IPS-20b (cell line): ENCODE measurements around the gene DENND5B.

Source experiments
- H3K27ac ChIP-seq: one replicate; pipeline ENCODE4 v1.5.1; 2013; ENCODE audit warnings: low read length
- H3K27me3 ChIP-seq: 2 replicates; pipeline ENCODE4 v1.6.1; 2013; ENCODE audit warnings: mild to moderate bottlenecking, low read length, inconsistent platforms; ENCODE audit not compliant: insufficient read depth
- H3K36me3 ChIP-seq: 2 replicates; pipeline ENCODE4 v1.6.1; 2013; ENCODE audit warnings: low read depth, mild to moderate bottlenecking, inconsistent platforms, low read length, moderate library complexity; ENCODE audit not compliant: insufficient read depth
- H3K4me1 ChIP-seq: 2 replicates; pipeline ENCODE4 v1.6.1; 2013; ENCODE audit warnings: mild to moderate bottlenecking, control low read depth, inconsistent platforms, low read length, moderate library complexity; ENCODE audit not compliant: insufficient read depth
- H3K4me3 ChIP-seq: 2 replicates; pipeline ENCODE4 v1.5.1; 2013; ENCODE audit warnings: mild to moderate bottlenecking, low read length, inconsistent platforms
- H3K9ac ChIP-seq: 2 replicates; pipeline ENCODE4 v1.6.1; 2013; ENCODE audit warnings: low read depth, mild to moderate bottlenecking, inconsistent platforms, low read length, moderate library complexity
- H3K9me3 ChIP-seq: 2 replicates; pipeline ENCODE4 v1.6.1; 2013; ENCODE audit warnings: mild to moderate bottlenecking, low read depth, low read length, inconsistent platforms; ENCODE audit not compliant: insufficient read depth

The DENND5B gene

DNA sequence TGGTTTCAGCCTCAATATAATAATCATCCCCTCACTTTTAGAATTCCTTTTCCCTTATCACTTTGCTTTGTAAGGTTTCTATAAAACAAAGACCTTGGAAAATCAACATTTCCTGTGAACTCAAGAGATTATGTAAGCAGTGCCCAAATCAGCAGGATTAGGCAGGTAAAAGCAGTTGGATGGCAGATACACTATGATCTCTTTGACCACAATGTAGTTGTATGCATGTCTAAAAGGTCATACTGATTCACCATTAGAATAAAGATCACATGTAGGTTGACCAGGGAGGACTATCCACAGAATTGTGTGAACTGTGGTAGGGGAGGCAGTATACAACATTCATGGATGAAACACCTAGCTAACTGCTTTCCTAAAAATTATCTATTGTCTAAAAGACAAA is 57.5 kb downstream of the DENND5B start:
- no peaks in the 10 kb centered on the region for H3K36me3 ChIP-seq
- H3K9ac ChIP-seq: no peak overlapping the region
- peaks cover 19% of the 10 kb centered on the region; the same call in 1 of the 2 replicates for H3K4me1 ChIP-seq
- no peaks in the 10 kb centered on the region for H3K9me3 ChIP-seq
- H3K27me3 ChIP-seq: no peaks in the 10 kb centered on the region
- no peak overlapping the region for H3K4me3 ChIP-seq
- no peak overlapping the region for H3K27ac ChIP-seq

GRCh38 chr12:31531893-31532292 is 59.0 kb downstream of the DENND5B start:
- Histone ChIP-seq H3K27ac (no peak overlapping the region), H3K4me1 (peaks cover 22% of the 10 kb centered on the region; the same call in 1 of the 2 replicates), H3K4me3 (no peak overlapping the region), H3K27me3 (no peaks in the 10 kb centered on the region), H3K9ac (no peak overlapping the region), H3K36me3 (no peaks in the 10 kb centered on the region), H3K9me3 (no peaks in the 10 kb centered on the region)

DNA sequence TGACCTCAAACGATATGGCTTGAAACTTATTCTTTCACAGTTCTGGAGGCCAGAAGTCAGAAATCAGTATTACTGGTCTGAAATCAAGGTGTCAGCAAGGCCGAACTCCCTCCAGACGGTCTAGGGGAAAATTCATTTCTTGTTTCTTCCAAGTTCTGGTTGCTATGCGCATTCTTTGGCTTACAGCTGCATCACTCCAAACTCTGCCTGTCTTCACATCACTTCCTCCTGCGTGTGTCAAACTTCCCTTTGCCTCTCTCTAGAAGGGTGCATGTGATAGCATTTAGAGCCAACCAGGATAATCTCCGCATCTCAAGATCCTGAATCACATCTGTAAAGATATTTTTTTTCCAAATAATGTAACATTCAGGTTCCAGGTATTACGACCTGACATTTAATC is 62.8 kb downstream of the DENND5B start:
- Histone ChIP-seq H3K4me3 (no peak overlapping the region), H3K27ac (no peak overlapping the region), H3K36me3 (no peaks in the 10 kb centered on the region), H3K9me3 (no peaks in the 10 kb centered on the region), H3K4me1 (peaks cover 30% of the 10 kb centered on the region; the same call in 1 of the 2 replicates), H3K9ac (no peak overlapping the region), H3K27me3 (no peaks in the 10 kb centered on the region)

GRCh38 chr12:31527083-31527482 is 63.9 kb downstream of the DENND5B start:
- peaks cover 35% of the 10 kb centered on the region; the same call in 1 of the 2 replicates for H3K4me1 ChIP-seq
- H3K27ac ChIP-seq: no peak overlapping the region
- no peaks in the 10 kb centered on the region for H3K27me3 ChIP-seq
- no peak overlapping the region for H3K9ac ChIP-seq
- H3K36me3 ChIP-seq: no peaks in the 10 kb centered on the region
- H3K9me3 ChIP-seq: no peaks in the 10 kb centered on the region
- no peak overlapping the region for H3K4me3 ChIP-seq

- Histone ChIP-seq H3K27me3 (no peaks in the 10 kb centered on the region), H3K27ac (no peak overlapping the region), H3K9me3 (no peaks in the 10 kb centered on the region), H3K4me1 (peaks cover 38% of the 10 kb centered on the region; the same call in 1 of the 2 replicates), H3K9ac (no peak overlapping the region), H3K4me3 (no peak overlapping the region), H3K36me3 (no peaks in the 10 kb centered on the region)
Measured at GRCh38 chr12:31526158-31526546, 64.8 kb downstream of the DENND5B start.

DNA sequence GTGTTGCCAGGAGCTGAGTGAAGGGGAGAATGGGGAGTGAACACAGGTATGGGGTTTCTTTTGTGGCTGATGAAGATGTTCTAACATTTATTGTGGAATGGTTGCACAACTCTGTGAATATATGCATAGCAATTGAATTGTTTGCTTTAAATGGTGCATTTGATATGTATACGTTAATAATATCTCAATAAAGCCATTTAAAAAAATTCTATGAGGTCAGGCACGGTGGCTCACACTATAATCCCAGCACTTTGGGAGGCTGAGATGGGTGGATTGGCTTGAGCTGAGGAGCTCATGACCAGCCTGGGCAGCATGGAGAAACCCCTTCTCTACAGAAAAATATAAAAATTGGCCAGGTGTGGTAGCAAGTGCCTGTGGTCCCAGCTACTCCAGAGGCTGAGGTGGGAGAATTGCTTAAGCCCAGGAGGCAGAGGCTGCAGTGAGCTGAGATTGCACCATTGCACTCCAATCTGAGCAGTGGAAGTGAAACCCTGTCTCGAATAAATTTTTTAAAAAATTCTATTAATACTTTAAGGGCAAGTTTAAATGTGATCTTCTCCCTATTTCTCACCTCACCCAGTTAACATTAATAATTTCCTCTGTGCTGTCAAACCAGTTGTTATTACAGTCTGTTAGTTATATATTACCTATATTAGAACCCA is 65.3 kb downstream of the DENND5B start:
- Histone ChIP-seq H3K4me1 (peaks cover 37% of the 10 kb centered on the region; the same call in 1 of the 2 replicates), H3K27me3 (no peaks in the 10 kb centered on the region), H3K4me3 (no peak overlapping the region), H3K9me3 (no peaks in the 10 kb centered on the region), H3K36me3 (no peaks in the 10 kb centered on the region), H3K27ac (no peak overlapping the region), H3K9ac (no peak overlapping the region)

DNA sequence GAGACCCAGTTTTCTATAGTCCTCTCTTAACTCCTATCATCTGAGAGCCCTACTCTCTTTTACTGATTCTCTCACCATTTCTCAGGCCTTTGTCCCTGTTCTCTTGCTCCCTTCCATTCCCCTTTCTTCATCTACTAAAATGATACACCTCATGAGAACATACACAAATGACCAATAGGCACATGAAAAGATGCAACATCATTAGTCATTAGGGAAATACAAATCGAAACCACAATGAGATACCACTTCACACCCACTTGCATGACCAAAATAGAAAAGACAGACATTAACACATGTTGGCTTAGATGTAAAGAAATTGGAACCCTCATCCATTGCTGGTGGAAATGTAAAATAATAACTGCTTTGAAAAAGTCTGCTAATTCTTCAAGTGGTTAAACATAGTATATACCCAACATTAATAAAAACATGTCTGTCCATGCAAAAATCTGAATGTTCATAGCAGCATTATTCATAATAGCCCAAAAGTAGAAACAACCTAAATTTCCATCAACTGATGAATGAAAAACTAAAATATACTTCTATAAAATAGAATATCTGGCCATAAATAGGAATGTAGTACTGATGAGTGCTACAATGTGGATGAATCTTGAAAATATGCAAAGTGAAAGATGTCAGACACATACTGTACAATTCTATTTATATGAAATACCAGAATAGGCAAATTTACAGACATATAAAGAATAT is 66.0 kb downstream of the DENND5B start:
- H3K27me3 ChIP-seq: no peaks in the 10 kb centered on the region
- peaks cover 39% of the 10 kb centered on the region for H3K4me1 ChIP-seq
- H3K36me3 ChIP-seq: no peaks in the 10 kb centered on the region
- no peak overlapping the region for H3K4me3 ChIP-seq
- no peak overlapping the region for H3K9ac ChIP-seq
- no peak overlapping the region for H3K27ac ChIP-seq
- no peaks in the 10 kb centered on the region for H3K9me3 ChIP-seq

- H3K9me3 ChIP-seq: no peaks in the 10 kb centered on the region
- H3K27me3 ChIP-seq: no peaks in the 10 kb centered on the region
- H3K27ac ChIP-seq: no peak overlapping the region
- H3K4me3 ChIP-seq: no peak overlapping the region
- H3K36me3 ChIP-seq: no peaks in the 10 kb centered on the region
- H3K9ac ChIP-seq: no peak overlapping the region
- H3K4me1 ChIP-seq: peaks cover 54% of the 10 kb centered on the region
Measured at GRCh38 chr12:31523306-31523705, 67.6 kb downstream of the DENND5B start.

- Histone ChIP-seq H3K27ac (peak overlapping the region; percentile 57), H3K27me3 (no peaks in the 10 kb centered on the region), H3K36me3 (no peaks in the 10 kb centered on the region), H3K4me3 (no peak overlapping the region), H3K4me1 (peaks cover 59% of the 10 kb centered on the region), H3K9me3 (no peaks in the 10 kb centered on the region), H3K9ac (peak overlapping the region; percentile 60; the same call in 1 of the 2 replicates)
Measured at GRCh38 chr12:31522607-31523006, 68.3 kb downstream of the DENND5B start.

DNA sequence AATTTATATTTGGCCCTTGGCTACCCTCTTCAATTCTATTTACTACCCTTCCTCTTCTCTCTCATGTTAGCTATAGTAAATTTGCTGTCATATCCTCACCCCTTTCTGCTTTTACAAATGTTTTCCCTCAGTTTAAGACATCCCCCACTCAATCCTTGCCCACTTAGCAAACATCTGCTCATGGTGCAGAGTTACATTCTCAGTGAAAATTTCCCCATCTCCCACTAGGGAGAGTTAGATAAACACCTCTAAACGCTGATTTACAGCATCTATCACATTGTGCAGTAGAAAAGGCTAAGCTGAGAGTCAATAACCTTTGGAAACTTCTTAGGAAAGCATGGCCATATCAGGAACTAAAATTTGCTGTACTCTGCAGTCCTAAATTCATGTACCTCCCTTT is 69.0 kb downstream of the DENND5B start:
- H3K9ac ChIP-seq: peak overlapping the region; percentile 60; the same call in 1 of the 2 replicates
- H3K4me1 ChIP-seq: peaks cover 66% of the 10 kb centered on the region

DNA sequence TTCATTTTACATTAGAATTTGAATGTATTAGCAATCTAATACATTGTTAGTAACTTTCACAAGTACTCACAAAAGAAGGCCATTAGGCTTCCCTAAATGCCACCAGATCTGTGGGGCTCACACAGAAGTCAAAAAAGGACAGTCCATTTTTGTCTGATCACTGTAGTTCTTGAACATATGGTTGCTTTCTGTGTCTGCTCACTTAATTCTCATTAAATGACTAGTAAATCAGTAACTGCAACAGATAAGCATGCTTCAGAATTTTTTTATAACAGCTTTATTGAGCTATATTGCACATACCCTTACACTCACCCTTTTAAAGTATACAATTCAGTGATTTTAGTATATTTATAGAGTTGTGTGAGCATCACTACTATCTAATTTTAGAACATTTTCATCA is 71.4 kb downstream of the DENND5B start:
- Histone ChIP-seq H3K4me3 (peak overlapping the region; percentile 48), H3K36me3 (no peaks in the 10 kb centered on the region), H3K27ac (peak overlapping the region; percentile 73), H3K9me3 (no peaks in the 10 kb centered on the region), H3K27me3 (no peaks in the 10 kb centered on the region), H3K4me1 (peaks cover 62% of the 10 kb centered on the region), H3K9ac (peak overlapping the region; percentile 74)

More for the DNA sequence above, 69.0 kb downstream of the DENND5B start:
- Histone ChIP-seq H3K4me3 (no peak overlapping the region), H3K27ac (peak overlapping the region; percentile 57), H3K27me3 (no peaks in the 10 kb centered on the region), H3K36me3 (no peaks in the 10 kb centered on the region), H3K9me3 (no peaks in the 10 kb centered on the region)

DNA sequence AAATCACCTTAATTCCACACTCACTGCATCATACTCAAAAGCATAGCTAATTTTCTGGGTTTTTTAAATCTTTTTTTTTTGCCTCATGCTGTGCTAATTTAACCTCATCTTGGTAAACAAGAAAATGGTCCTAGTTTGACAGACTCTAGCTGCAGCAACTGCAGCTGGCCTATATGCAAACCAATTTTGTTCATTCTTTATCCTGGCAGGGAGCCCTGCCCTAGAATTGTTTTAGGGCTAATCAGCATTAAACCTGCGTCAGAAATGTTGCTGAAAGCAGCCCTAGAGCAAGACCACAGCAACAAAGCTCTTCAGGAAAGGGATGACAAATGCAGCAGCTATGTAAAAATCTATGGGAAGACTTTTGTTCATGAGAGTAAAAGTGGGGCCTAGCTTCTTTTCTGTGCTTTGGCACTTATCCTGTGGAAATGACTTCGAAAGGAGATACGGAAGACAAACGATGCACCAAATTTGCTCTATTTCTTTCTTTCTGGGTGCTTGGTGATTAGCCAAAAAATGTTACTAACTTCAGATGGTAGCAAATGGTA is 72.2 kb downstream of the DENND5B start:
- peak overlapping the region; percentile 74; the same call in 1 of the 2 replicates for H3K9ac ChIP-seq
- H3K36me3 ChIP-seq: no peaks in the 10 kb centered on the region
- H3K27me3 ChIP-seq: no peaks in the 10 kb centered on the region
- H3K4me1 ChIP-seq: peaks cover 59% of the 10 kb centered on the region
- H3K9me3 ChIP-seq: no peaks in the 10 kb centered on the region
- peak overlapping the region; percentile 48 for H3K4me3 ChIP-seq
- H3K27ac ChIP-seq: peak overlapping the region; percentile 86
